Skeletal muscle satellite cell (primary cell): ENCODE results near the gene KANK2.
A peak's percentile ranks its signal among the peaks of the same experiment; 100 is the strongest.
"Not testable (repeated sequence)": the region's sequence is repeated elsewhere in the genome, so short reads cannot be mapped to it uniquely, and the experiment has no call there.

Experiments used
- H3K27me3 ChIP-seq: 2 replicates; pipeline ENCODE4 v1.7.0; 2013; ENCODE audit warnings: low read length; ENCODE audit not compliant: control insufficient read depth, insufficient read depth
- H3K36me3 ChIP-seq: 2 replicates; pipeline ENCODE4 v1.7.0; 2013; ENCODE audit warnings: mild to moderate bottlenecking, control low read depth, low read length; ENCODE audit not compliant: insufficient read depth
- H3K4me1 ChIP-seq: 2 replicates; pipeline ENCODE4 v1.7.0; 2013; ENCODE audit warnings: low read length; ENCODE audit not compliant: control insufficient read depth, insufficient read depth
- H3K4me2 ChIP-seq: 2 replicates; pipeline ENCODE4 v1.7.0; 2013; ENCODE audit warnings: mild to moderate bottlenecking, low read length
- H3K4me3 ChIP-seq: 2 replicates; pipeline ENCODE4 v1.7.0; 2013; ENCODE audit warnings: low read length
- H3K9ac ChIP-seq: 2 replicates; pipeline ENCODE4 v1.7.0; 2013; ENCODE audit warnings: mild to moderate bottlenecking, low read depth, low read length, moderate library complexity
- H3K9me3 ChIP-seq: replicated peaks from 2 replicates; pipeline ENCODE4 v1.7.0; 2013; ENCODE audit warnings: mild to moderate bottlenecking, control low read depth, low read length

KANK2 gene

DNA sequence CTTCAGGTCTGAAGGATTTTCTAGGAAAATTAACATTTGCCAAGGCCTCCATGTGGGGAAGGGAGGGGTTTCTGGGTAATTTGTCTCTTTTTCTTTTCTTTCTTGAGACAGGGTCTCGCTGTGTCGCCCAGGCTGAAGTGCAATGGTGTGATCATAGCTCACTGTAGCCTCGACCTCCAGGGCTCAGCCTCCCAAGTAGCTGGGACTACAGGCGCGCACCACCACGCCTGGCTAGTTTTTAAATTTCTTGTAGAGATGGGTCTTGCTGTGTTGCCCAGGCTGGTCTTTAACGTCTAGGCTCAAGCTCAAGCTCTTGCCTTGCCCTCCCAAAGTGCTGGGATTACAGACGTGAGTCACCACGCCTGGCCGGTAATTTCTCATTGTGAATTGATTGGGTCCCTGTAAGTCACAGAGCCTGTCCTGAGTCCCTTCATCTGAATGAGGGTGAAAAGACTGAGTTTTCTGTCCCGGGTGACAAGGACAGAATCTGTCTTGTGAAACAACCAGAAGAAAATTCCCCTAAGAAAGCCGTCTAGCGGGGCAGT is 31.8 kb downstream of the KANK2 start:
- Histone ChIP-seq H3K9ac (peak overlapping the region; percentile 83), H3K4me1 (peaks cover 59% of the 10 kb centered on the region), H3K4me3 (no peak overlapping the region), H3K36me3 (peaks cover 61% of the 10 kb centered on the region), H3K4me2 (peak overlapping the region; percentile 37), H3K9me3 (no peaks in the 10 kb centered on the region), H3K27me3 (no peaks in the 10 kb centered on the region)

GRCh38 chr19:11164879-11165406 is 32.4 kb downstream of the KANK2 start:
- no peaks in the 10 kb centered on the region for H3K9me3 ChIP-seq
- no peak overlapping the region for H3K4me3 ChIP-seq
- H3K36me3 ChIP-seq = peaks cover 57% of the 10 kb centered on the region
- H3K4me1 ChIP-seq = peaks cover 53% of the 10 kb centered on the region
- H3K9ac ChIP-seq = peak overlapping the region; percentile 83
- peak overlapping the region; percentile 37 for H3K4me2 ChIP-seq
- no peaks in the 10 kb centered on the region for H3K27me3 ChIP-seq

- peaks cover 46% of the 10 kb centered on the region for H3K4me1 ChIP-seq
- peaks cover 51% of the 10 kb centered on the region for H3K36me3 ChIP-seq
- H3K4me3 ChIP-seq = peak overlapping the region; percentile 2
- peak overlapping the region; percentile 20 for H3K4me2 ChIP-seq
- no peaks in the 10 kb centered on the region for H3K27me3 ChIP-seq
- peak overlapping the region; percentile 83 for H3K9ac ChIP-seq
- H3K9me3 ChIP-seq = no peaks in the 10 kb centered on the region
These were observed 33.0 kb downstream of the KANK2 start for GRCh38 chr19:11164296-11164695.

DNA sequence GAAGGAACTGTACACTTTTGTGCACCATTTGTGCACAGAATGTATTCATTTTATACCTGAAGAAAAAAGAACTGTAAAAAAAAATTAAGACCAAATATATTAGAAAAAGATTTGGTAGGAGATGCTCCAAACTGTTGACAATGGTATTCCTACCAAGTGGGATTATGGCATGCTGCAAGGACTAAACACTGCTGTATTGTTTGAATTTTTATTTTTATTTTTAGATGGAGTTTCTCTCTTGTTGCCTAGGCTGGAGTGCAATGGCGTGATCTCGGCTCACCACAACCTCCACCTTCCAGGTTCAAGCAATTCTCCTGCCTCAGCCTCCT is 36.9 kb downstream of the KANK2 start:
- H3K9ac ChIP-seq, H3K4me3 ChIP-seq, H3K9me3 ChIP-seq, H3K4me2 ChIP-seq, H3K27me3 ChIP-seq: not testable (repeated sequence)
- peaks cover 24% of the 10 kb centered on the region for H3K36me3 ChIP-seq
- H3K4me1 ChIP-seq = peaks cover 27% of the 10 kb centered on the region

DNA sequence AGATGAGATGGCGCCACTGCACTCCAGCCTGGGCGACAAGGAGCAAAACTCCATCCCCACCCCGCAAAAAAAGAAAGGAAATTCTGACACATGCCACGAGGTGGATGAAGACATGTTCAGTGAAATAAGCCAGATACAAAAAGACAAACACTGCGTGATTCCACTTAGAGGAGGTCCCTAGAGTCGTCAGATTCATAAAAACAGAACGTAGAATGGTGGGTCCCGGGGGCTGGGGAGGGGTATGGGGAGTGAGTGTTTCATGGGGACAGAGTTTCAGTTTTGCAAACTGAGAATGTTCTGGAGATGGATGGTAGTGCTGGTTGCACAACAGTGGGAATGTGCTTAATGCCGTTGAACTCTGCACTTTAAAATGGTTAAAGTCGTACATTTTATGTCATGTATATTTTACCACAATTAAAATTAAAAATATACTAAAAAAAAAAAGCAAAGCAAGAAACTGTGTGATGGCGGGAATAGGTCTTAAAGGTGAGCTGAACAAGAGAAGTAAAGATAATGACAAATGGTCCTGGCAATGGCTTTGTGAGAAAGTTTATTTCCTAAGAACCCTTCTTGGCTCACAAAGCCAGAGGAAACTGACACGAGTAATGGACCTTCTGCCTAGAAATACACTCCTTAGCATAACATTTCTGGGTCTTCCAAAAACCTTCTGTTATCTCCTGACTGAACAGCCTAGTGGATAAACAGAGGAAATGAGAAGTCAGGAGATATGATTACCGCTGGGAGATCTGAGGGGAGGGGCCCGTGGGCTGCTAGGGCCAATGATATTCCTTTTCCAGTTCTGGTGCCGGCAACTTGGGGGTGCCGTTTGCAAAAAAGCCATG is 37.5 kb downstream of the KANK2 start:
- Histone ChIP-seq H3K4me3 (no peak overlapping the region), H3K27me3 (no peaks in the 10 kb centered on the region), H3K9ac (no peak overlapping the region), H3K36me3 (peaks cover 19% of the 10 kb centered on the region), H3K9me3 (no peaks in the 10 kb centered on the region), H3K4me1 (peaks cover 26% of the 10 kb centered on the region), H3K4me2 (no peak overlapping the region)

DNA sequence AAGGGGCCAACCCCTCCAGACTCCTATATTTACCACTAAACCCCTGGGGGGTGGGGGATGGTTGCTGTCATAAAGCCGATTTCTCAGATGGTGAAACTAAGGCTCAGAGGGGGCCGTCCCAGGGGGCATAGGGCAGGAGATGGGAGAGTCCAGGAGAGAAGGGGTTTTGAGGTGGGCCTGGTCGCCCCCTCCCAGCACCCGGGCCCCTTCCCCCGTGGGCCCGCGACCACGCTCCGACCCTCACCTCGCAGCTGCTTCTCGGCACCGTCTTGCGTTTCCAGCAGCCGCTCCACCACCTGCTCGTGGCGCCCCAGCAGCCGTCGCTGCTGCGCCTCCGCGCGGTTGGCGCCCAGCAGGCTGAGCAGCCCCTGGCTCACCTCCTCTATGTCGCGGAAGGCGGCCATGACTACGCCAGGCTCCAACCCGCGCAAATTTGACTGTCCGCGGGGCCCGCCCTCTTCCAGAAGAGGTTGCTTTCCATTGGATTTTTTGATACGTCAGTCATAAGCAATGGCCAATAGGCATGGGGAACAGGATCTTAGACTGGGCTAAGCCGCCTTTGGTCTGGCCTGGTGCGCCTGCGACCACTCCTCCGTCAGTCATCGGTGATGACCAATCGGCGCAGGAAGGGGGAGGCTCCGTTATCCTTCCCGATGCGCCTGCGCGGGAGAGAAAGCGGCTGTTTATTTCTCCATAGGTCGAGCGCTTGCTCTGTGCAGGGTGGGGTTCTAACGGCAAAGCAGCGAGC is 41.8 kb downstream of the KANK2 start, which contains the start of gene SPC24:
Gene SPC24, minus strand, starts transcription at position 410 of the 748 bp plus-strand sequence. Its CDS starts 6 bp downstream, at position 404.
- peak within 1 kb of the TSS; percentile 86 for H3K4me2 ChIP-seq
- H3K36me3 ChIP-seq = no peaks in the 10 kb centered on the region
- no peaks in the 10 kb centered on the region for H3K27me3 ChIP-seq
- H3K9me3 ChIP-seq = no peaks in the 10 kb centered on the region
- peaks cover 40% of the 10 kb centered on the region for H3K4me1 ChIP-seq
- H3K9ac ChIP-seq = peak within 1 kb of the TSS; percentile 83
- peak within 1 kb of the TSS; percentile 87 for H3K4me3 ChIP-seq

GRCh38 chr19:11154683-11155047 is 42.7 kb downstream of the KANK2 start:
- peak overlapping the region; percentile 86 for H3K4me2 ChIP-seq
- H3K36me3 ChIP-seq = no peaks in the 10 kb centered on the region
- peaks cover 40% of the 10 kb centered on the region for H3K4me1 ChIP-seq
- H3K9me3 ChIP-seq = no peaks in the 10 kb centered on the region
- H3K4me3 ChIP-seq = peak overlapping the region; percentile 87
- H3K27me3 ChIP-seq = no peaks in the 10 kb centered on the region
- H3K9ac ChIP-seq = peak overlapping the region; percentile 83

- Histone ChIP-seq H3K4me1 (peaks cover 34% of the 10 kb centered on the region), H3K9me3 (no peaks in the 10 kb centered on the region), H3K27me3 (no peaks in the 10 kb centered on the region), H3K9ac (peak overlapping the region; percentile 69), H3K36me3 (peaks cover 9% of the 10 kb centered on the region), H3K4me2 (peak overlapping the region; percentile 58), H3K4me3 (peak overlapping the region; percentile 9)
These were observed 44.9 kb downstream of the KANK2 start for GRCh38 chr19:11152318-11153062.

DNA sequence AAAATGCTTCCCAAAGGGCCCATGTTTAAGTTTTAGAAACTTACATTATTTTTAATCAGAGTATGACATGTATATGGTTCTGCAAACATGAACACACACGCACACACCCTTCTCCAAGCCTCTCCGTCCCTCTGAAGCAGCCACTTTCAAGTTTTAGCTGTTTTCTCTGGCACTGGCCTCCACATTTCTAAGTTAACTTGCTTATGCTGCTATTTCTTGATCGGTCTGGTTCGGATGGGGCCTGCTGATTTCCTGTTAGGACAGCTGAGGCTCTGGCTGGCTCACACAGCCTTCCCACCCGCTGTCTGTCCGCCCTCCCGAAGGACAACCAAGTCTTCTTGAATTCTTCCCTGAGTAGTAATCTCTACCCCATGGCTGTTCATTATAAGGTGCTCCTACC is 46.2 kb downstream of the KANK2 start:
- peaks cover 13% of the 10 kb centered on the region for H3K36me3 ChIP-seq
- H3K27me3 ChIP-seq = no peaks in the 10 kb centered on the region
- peak overlapping the region; percentile 34 for H3K9ac ChIP-seq
- H3K4me3 ChIP-seq = no peak overlapping the region
- H3K9me3 ChIP-seq = no peaks in the 10 kb centered on the region
- H3K4me2 ChIP-seq = peak overlapping the region; percentile 6
- H3K4me1 ChIP-seq = peaks cover 29% of the 10 kb centered on the region

- Histone ChIP-seq H3K9me3 (no peaks in the 10 kb centered on the region), H3K4me3 (no peak overlapping the region), H3K4me1 (peaks cover 40% of the 10 kb centered on the region), H3K27me3 (no peaks in the 10 kb centered on the region), H3K36me3 (peaks cover 25% of the 10 kb centered on the region), H3K4me2 (no peak overlapping the region), H3K9ac (no peak overlapping the region)
These were observed 49.3 kb downstream of the KANK2 start for GRCh38 chr19:11148001-11148400.

DNA sequence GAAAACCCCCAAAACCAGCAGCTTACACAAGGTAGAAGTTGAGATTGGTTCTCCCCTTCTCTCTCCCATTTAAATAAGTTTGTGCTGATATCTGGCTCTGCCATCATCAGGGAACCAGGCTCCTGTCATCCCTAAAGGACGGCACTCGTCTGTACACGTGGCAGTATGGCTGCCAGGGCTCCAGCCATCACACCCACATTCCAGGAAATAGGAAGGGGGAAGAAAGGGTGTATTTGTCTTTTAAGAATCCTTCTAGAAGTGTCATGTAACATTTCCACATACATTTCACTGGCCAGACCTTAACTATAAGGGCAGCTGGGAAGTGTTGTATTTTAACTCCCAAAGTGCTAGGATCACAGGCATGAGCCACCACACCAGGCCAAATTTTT is 51.8 kb downstream of the KANK2 start:
- no peak overlapping the region for H3K9ac ChIP-seq
- H3K9me3 ChIP-seq = no peaks in the 10 kb centered on the region
- peaks cover 25% of the 10 kb centered on the region for H3K36me3 ChIP-seq
- no peak overlapping the region for H3K4me2 ChIP-seq
- H3K4me3 ChIP-seq = no peak overlapping the region
- peaks cover 39% of the 10 kb centered on the region for H3K4me1 ChIP-seq
- H3K27me3 ChIP-seq = no peaks in the 10 kb centered on the region
